ENCODE measurements around the gene DENND2A.
A peak's percentile ranks its signal among the peaks of the same experiment; 100 is the strongest.
"Not testable (repeated sequence)": the region's sequence is repeated elsewhere in the genome, so short reads cannot be mapped to it uniquely, and the experiment has no call there.

The DENND2A gene

DNA sequence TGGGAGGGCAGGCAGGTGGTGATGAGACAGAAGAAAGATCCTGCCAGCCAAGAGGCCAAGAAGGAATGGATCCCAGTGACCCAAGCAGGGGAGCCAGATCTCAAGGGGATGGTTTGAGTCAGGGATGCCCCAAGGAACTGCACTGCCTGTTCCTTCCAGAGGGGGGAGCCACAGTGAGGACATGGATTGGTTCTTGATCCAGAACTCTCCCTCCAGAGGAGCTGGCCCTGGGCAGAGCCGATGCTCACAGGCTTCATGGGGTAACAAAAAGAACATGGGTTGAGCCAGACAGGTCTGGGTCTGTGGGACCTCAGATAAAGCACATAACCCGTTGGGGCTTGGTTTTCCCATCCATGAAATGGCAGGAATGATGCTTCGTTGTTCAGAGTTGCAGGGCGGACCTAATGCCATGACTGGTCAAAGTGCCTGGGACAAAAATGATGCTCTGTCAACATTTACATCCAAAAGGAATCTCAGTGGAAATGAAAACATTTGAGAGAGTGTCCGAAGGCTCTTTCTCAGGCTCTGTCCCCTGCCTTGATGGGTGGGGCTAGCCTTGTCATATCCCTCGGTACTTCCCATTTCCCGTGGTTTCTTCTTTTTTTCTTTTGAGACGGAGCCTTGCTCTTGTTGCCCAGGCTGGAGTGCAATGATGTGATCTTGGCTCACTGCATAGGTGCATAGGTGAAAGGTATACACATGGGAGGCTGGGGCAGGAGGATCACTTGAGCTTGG, 4.7 kb upstream of the DENND2A start:
- Histone ChIP-seq H3K27me3 (ENCODE audit: insufficient read depth, low read length) (no peaks in the 10 kb centered on the region), H4K12ac (ENCODE audit: low read depth, low read length) (no peak overlapping the region), H3K9ac (ENCODE audit: low read length) (no peak overlapping the region), H3K4me2 (ENCODE audit: low read length) (no peak overlapping the region), H3K18ac (ENCODE audit: low read length) (no peak overlapping the region), H2BK5ac (ENCODE audit: low read depth, low read length, poor library complexity) (no peak overlapping the region), H3K9me3 (ENCODE audit: insufficient read depth, low read depth, low read length) (no peaks in the 10 kb centered on the region), H2BK12ac (ENCODE audit: low read length) (no peak overlapping the region), H4K8ac (ENCODE audit: low read depth, low read length) (no peak overlapping the region), H3K79me1 (ENCODE audit: low read length) (peaks cover 7% of the 10 kb centered on the region), H3K23ac (ENCODE audit: low read length) (no peak overlapping the region), H2AFZ (ENCODE audit: insufficient read depth, low read length, poor library complexity) (no peak overlapping the region), H3K14ac (ENCODE audit: low read length) (no peak overlapping the region), H3K4me3 (ENCODE audit: low read depth, low read length) (no peak overlapping the region), H3K79me2 (ENCODE audit: control insufficient read depth, insufficient read depth, low read length, poor library complexity) (no peaks in the 10 kb centered on the region), H3K4ac (ENCODE audit: low read depth, low read length) (no peak overlapping the region), H3K27ac (ENCODE audit: low read depth, low read length) (no peak overlapping the region), H4K91ac (ENCODE audit: low read depth, low read length) (no peak overlapping the region), H3K4me1 (ENCODE audit: control insufficient read depth in 1 of 2, insufficient read depth in 2 of 2, low read length in 2 of 2) (peaks cover 8% of the 10 kb centered on the region in 2 experiments), H3K36me3 (ENCODE audit: control insufficient read depth in 1 of 2, insufficient read depth in 2 of 2, low read length in 2 of 2) (no peaks in the 10 kb centered on the region), H2BK120ac (ENCODE audit: insufficient read depth, low read length, poor library complexity) (no peak overlapping the region), H2AK5ac (ENCODE audit: low read length) (no peak overlapping the region)
- no CpG with 5 or more reads among the region's 8 CpGs for WGBS (ENCODE audit: extremely low coverage, insufficient coverage, insufficient read length)
- no peak for DNase-seq

DNA sequence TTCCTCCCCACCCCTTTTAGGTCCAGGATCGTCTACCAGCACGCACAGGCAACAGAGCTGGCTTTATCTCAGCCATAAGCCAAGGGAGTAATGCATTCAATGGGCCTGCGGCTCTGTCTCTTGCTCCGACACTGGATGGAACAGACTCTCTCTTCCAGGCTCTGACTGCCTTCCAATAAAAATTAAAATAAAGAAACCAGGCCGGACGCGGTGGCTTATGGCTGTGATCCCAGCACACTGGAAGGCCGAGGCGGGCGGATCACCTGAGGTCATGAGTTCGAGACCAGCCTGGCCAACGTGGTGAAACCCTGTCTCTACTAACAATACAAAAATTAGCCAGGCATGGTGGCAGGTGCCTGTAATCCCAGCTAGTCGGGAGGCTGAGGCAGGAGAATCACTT, 4.1 kb upstream of the DENND2A start:
- not testable (repeated sequence) for H3K4me3 ChIP-seq (ENCODE audit: low read depth, low read length); H3K4ac ChIP-seq (ENCODE audit: low read depth, low read length)
- WGBS (ENCODE audit: extremely low coverage, insufficient coverage, insufficient read length), result no CpG with 5 or more reads among the region's 13 CpGs

DNA sequence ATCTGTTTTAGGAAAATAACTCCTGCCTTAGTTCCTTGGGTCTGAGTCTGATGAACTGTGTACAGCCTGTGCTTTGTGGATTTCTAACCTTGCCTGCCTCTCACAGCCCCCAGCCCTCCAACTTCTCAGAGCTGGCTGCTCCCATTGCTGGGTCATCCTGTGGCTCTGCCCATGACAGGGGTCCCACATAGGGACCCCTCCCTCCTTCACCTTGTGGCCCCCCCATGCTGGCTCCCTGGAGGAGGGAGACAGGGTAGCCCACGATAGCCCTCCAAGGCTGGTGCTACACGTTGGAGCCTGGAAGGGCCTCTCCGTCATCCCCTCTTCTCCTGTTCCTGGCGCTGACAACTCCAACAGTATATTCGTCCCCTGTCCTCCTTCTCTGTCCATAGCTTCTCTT, 2.8 kb upstream of the DENND2A start:
- no peaks in the 10 kb centered on the region for H3K36me3 ChIP-seq (ENCODE audit: control insufficient read depth in 1 of 2, insufficient read depth in 2 of 2, low read length in 2 of 2)
- no peak overlapping the region for H4K91ac ChIP-seq (ENCODE audit: low read depth, low read length)
- no peak overlapping the region for H3K14ac ChIP-seq (ENCODE audit: low read length)
- no peak overlapping the region for H3K23ac ChIP-seq (ENCODE audit: low read length)
- no peaks in the 10 kb centered on the region for H3K27me3 ChIP-seq (ENCODE audit: insufficient read depth, low read length)
- H3K9me3 ChIP-seq (ENCODE audit: insufficient read depth, low read depth, low read length), result no peaks in the 10 kb centered on the region
- H2BK12ac ChIP-seq (ENCODE audit: low read length), result peak overlapping the region; percentile 53
- no peak overlapping the region for H3K4me2 ChIP-seq (ENCODE audit: low read length)
- WGBS (ENCODE audit: extremely low coverage, insufficient coverage, insufficient read length), result no CpG with 5 or more reads among the region's 5 CpGs
- no peak for DNase-seq
- no peak overlapping the region for H3K27ac ChIP-seq (ENCODE audit: low read depth, low read length)
- no peak overlapping the region for H2AFZ ChIP-seq (ENCODE audit: insufficient read depth, low read length, poor library complexity)
- no peak overlapping the region for H2BK5ac ChIP-seq (ENCODE audit: low read depth, low read length, poor library complexity)
- H2BK120ac ChIP-seq (ENCODE audit: insufficient read depth, low read length, poor library complexity), result no peak overlapping the region
- peaks cover 14% of the 10 kb centered on the region for H3K79me1 ChIP-seq (ENCODE audit: low read length)
- H3K4me1 ChIP-seq (ENCODE audit: control insufficient read depth in 1 of 2, insufficient read depth in 2 of 2, low read length in 2 of 2), result peaks cover 14 to 17% of the 10 kb centered on the region in 2 experiments
- H4K8ac ChIP-seq (ENCODE audit: low read depth, low read length), result no peak overlapping the region
- no peak overlapping the region for H3K4me3 ChIP-seq (ENCODE audit: low read depth, low read length)
- peaks cover 5% of the 10 kb centered on the region for H3K79me2 ChIP-seq (ENCODE audit: control insufficient read depth, insufficient read depth, low read length, poor library complexity)
- no peak overlapping the region for H3K18ac ChIP-seq (ENCODE audit: low read length)
- H4K12ac ChIP-seq (ENCODE audit: low read depth, low read length), result no peak overlapping the region
- H3K9ac ChIP-seq (ENCODE audit: low read length), result no peak overlapping the region
- H2AK5ac ChIP-seq (ENCODE audit: low read length), result peak overlapping the region; percentile 49
- H3K4ac ChIP-seq (ENCODE audit: low read depth, low read length), result no peak overlapping the region

More for the DNA sequence above, 4.1 kb upstream of the DENND2A start:
- not testable (repeated sequence) for H3K18ac ChIP-seq (ENCODE audit: low read length); H3K14ac ChIP-seq (ENCODE audit: low read length); H4K8ac ChIP-seq (ENCODE audit: low read depth, low read length); H3K79me2 ChIP-seq (ENCODE audit: control insufficient read depth, insufficient read depth, low read length, poor library complexity); H2BK12ac ChIP-seq (ENCODE audit: low read length); H4K91ac ChIP-seq (ENCODE audit: low read depth, low read length); H2AFZ ChIP-seq (ENCODE audit: insufficient read depth, low read length, poor library complexity); H3K9me3 ChIP-seq (ENCODE audit: insufficient read depth, low read depth, low read length); H3K27me3 ChIP-seq (ENCODE audit: insufficient read depth, low read length); DNase-seq; H2AK5ac ChIP-seq (ENCODE audit: low read length); H4K12ac ChIP-seq (ENCODE audit: low read depth, low read length); H3K23ac ChIP-seq (ENCODE audit: low read length); H3K4me2 ChIP-seq (ENCODE audit: low read length); H2BK120ac ChIP-seq (ENCODE audit: insufficient read depth, low read length, poor library complexity); H3K27ac ChIP-seq (ENCODE audit: low read depth, low read length); H2BK5ac ChIP-seq (ENCODE audit: low read depth, low read length, poor library complexity); H3K36me3 ChIP-seq (ENCODE audit: control insufficient read depth in 1 of 2, insufficient read depth in 2 of 2, low read length in 2 of 2)
- Histone ChIP-seq H3K79me1 (ENCODE audit: low read length) (peaks cover 13% of the 10 kb centered on the region), H3K9ac (ENCODE audit: low read length) (peak overlapping the region; percentile 54), H3K4me1 (ENCODE audit: control insufficient read depth in 1 of 2, insufficient read depth in 2 of 2, low read length in 2 of 2) (peaks cover 11% of the 10 kb centered on the region in 2 experiments)

DNA sequence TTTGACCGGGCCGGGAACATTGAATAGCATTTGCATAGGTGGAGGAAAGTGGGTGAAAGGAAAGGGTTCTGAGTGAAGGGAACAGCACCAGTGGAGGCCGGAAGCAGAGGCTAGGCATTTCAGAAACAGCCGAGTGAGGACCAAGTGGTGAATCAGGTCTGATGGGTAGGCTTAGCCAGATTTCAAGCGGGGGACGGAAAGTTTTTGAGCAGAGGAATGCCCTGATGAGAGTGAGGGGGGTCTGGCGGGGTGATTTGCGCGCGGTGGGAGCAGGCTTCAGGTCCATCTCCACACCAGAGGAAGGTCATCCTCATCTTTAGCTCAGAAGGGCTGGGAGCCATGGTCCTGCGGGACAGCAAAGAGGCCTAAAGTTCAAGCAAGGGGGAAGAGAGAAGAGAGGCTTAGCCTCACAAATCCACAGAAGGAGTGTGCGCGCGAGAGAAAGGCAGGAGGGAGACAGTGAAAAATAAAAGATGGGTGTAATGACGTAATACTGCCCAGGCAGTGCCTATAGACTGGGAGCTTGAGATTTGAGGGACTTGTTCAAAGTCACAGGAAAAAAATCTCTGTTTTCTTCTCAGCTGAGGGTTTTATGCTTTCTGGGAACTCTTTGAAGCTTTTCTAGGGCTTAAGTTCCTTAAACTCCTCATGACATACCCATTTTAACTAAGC, 1.0 kb upstream of the DENND2A start:
- H3K14ac ChIP-seq (ENCODE audit: low read length), result peak overlapping the region; percentile 53
- peak overlapping the region; percentile 47 for H2BK5ac ChIP-seq (ENCODE audit: low read depth, low read length, poor library complexity)
- no peaks in the 10 kb centered on the region for H3K9me3 ChIP-seq (ENCODE audit: insufficient read depth, low read depth, low read length)
- no peak overlapping the region for H3K23ac ChIP-seq (ENCODE audit: low read length)
- H3K4ac ChIP-seq (ENCODE audit: low read depth, low read length), result peak overlapping the region; percentile 25
- H3K27ac ChIP-seq (ENCODE audit: low read depth, low read length), result peak overlapping the region; percentile 38
- H3K79me1 ChIP-seq (ENCODE audit: low read length), result peaks cover 14% of the 10 kb centered on the region
- H3K18ac ChIP-seq (ENCODE audit: low read length), result peak overlapping the region; percentile 53
- H3K4me3 ChIP-seq (ENCODE audit: low read depth, low read length), result no peak overlapping the region
- H3K79me2 ChIP-seq (ENCODE audit: control insufficient read depth, insufficient read depth, low read length, poor library complexity), result peaks cover 5% of the 10 kb centered on the region
- H2AFZ ChIP-seq (ENCODE audit: insufficient read depth, low read length, poor library complexity), result peak overlapping the region; percentile 48
- H2BK12ac ChIP-seq (ENCODE audit: low read length), result peak overlapping the region; percentile 93
- peak overlapping the region; percentile 40 for H4K8ac ChIP-seq (ENCODE audit: low read depth, low read length)
- DNase-seq, result peak in 1 of 2 donors; percentile 88
- WGBS (ENCODE audit: extremely low coverage, insufficient coverage, insufficient read length), result no CpG with 5 or more reads among the region's 15 CpGs
- H3K36me3 ChIP-seq (ENCODE audit: control insufficient read depth in 1 of 2, insufficient read depth in 2 of 2, low read length in 2 of 2), result no peaks in the 10 kb centered on the region
- peak overlapping the region; percentile 84 for H3K4me2 ChIP-seq (ENCODE audit: low read length)
- no peak overlapping the region for H3K9ac ChIP-seq (ENCODE audit: low read length)
- peak overlapping the region; percentile 49 for H2AK5ac ChIP-seq (ENCODE audit: low read length)
- H3K27me3 ChIP-seq (ENCODE audit: insufficient read depth, low read length), result no peaks in the 10 kb centered on the region
- H4K91ac ChIP-seq (ENCODE audit: low read depth, low read length), result peak overlapping the region; percentile 95
- H3K4me1 ChIP-seq (ENCODE audit: control insufficient read depth in 1 of 2, insufficient read depth in 2 of 2, low read length in 2 of 2), result peaks cover 18 to 20% of the 10 kb centered on the region in 2 experiments
- peak overlapping the region; percentile 23 for H2BK120ac ChIP-seq (ENCODE audit: insufficient read depth, low read length, poor library complexity)
- no peak overlapping the region for H4K12ac ChIP-seq (ENCODE audit: low read depth, low read length)
